GM12891 (cell line): Measurements from ENCODE around the gene IL17B.

Experiments used
- PAX5 ChIP-seq: IDR thresholded peaks from 2 replicates; pipeline ENCODE4 v1.6.1; 2011; ENCODE audit warnings: low read length, moderate library complexity, mild to moderate bottlenecking; ENCODE audit not compliant: insufficient read depth, severe bottlenecking
- POLR2A ChIP-seq: IDR thresholded peaks from 2 replicates; pipeline ENCODE4 v1.6.1; 2011; ENCODE audit warnings: low read depth, low read length, control low read depth
- POLR2AphosphoS5 ChIP-seq: IDR thresholded peaks from 2 replicates; pipeline ENCODE4 v1.6.1; 2011; ENCODE audit warnings: low read depth, low read length, control low read depth

- no peak for TF ChIP-seq POLR2A
- no peak for TF ChIP-seq POLR2AphosphoS5
- TF ChIP-seq PAX5 = no peak
Observed at GRCh38 chr5:149349382-149349781, 29.7 kb downstream of the IL17B start.
